Measurements from ENCODE around the gene COL4A2. TPM values are rescaled to one million over a fixed set of nuclear protein-coding genes. Genes with fewer than 3 reads are reported as not detected.

COL4A2 gene
- total and polyA plus RNA-seq, 2 donors (not counting 1 experiment from before 2014, with no cell fraction given): 0.17 TPM; not detected in 1

GRCh38 chr13:110501188-110501587, 194.1 kb downstream of the COL4A2 start:
- H3K4me3 Mint-ChIP-seq: no peak overlapping the region
- H3K27me3 Mint-ChIP-seq: peaks cover 12% of the 10 kb centered on the region
- ATAC-seq (ENCODE audit: low read depth) (no peak), DNase-seq (no peak)
- Histone ChIP-seq H3K79me2 (ENCODE audit: control insufficient read depth, insufficient read depth, low read length) (no peaks in the 10 kb centered on the region), H3K9ac (ENCODE audit: low read length) (no peak overlapping the region), H3K4me1 (ENCODE audit: control insufficient read depth in 2 of 2, insufficient read depth in 2 of 2, low read length in 2 of 2) (no peaks in the 10 kb centered on the region), H3K27me3 (replicated peaks in 1 of 4; ENCODE audit: control extremely low read depth in 1 of 4, control insufficient read depth in 3 of 4, insufficient read depth in 4 of 4, low read length in 3 of 4) (peaks cover 0 to 4% (median 0%) of the 10 kb centered on the region in 4 experiments), H3K9me3 (ENCODE audit: control extremely low read depth in 1 of 3, control insufficient read depth in 2 of 3, insufficient read depth in 1 of 3, low read length in 2 of 3) (peaks cover 1 to 10% (median 3%) of the 10 kb centered on the region in 3 donors), H3K36me3 (replicated peaks in 1 of 2; ENCODE audit: control extremely low read depth in 1 of 2, control insufficient read depth in 1 of 2, extremely low read depth in 1 of 2, insufficient read depth in 2 of 2, low read length in 1 of 2) (no peaks in the 10 kb centered on the region), H4K20me1 (ENCODE audit: control insufficient read depth, insufficient read depth, low read length, poor library complexity, severe bottlenecking) (no peaks in the 10 kb centered on the region), H2AFZ (ENCODE audit: insufficient read depth, low read depth, low read length, poor library complexity, severe bottlenecking) (no peak overlapping the region), H3K4me3 (ENCODE audit: control extremely low read depth in 1 of 5, extremely low read depth in 1 of 5, insufficient read depth in 1 of 5, low read depth in 2 of 5, low read length in 4 of 5) (no peak overlapping the region), H3K4me2 (replicated peaks; ENCODE audit: low read depth, low read length, poor library complexity, severe bottlenecking) (no peak overlapping the region), H3K27ac (ENCODE audit: low read length in 2 of 2) (no peak overlapping the region)
- no peaks in the 10 kb centered on the region for H3K4me1 Mint-ChIP-seq
- no peak for TF ChIP-seq CTCF (IDR thresholded peaks at IDR 0.05)
- no peak for TF ChIP-seq EZH2 (IDR thresholded peaks at IDR 0.05; ENCODE audit: borderline replicate concordance, insufficient read depth, low read depth, low read length, poor library complexity, severe bottlenecking)
- no peak overlapping the region for H3K27ac Mint-ChIP-seq
- WGBS (ENCODE audit: insufficient coverage): 93% methylated on average over 5 of the region's 9 CpGs
- intact Hi-C loops (cut with micrococcal nuclease): no loop called here
- H3K9me3 Mint-ChIP-seq (ENCODE audit: insufficient read depth): peaks cover 10% of the 10 kb centered on the region
- ChIA-PET CTCF (no interaction called here), POLR2A (no interaction called here)

- 85% methylated on average over 20 of the region's 20 CpGs for WGBS (ENCODE audit: insufficient coverage)
- H4K20me1 ChIP-seq (ENCODE audit: control insufficient read depth, insufficient read depth, low read length, poor library complexity, severe bottlenecking): no peaks in the 10 kb centered on the region
- H3K36me3 ChIP-seq (replicated peaks in 1 of 2; ENCODE audit: control extremely low read depth in 1 of 2, control insufficient read depth in 1 of 2, extremely low read depth in 1 of 2, insufficient read depth in 2 of 2, low read length in 1 of 2): no peaks in the 10 kb centered on the region
- ATAC-seq (ENCODE audit: low read depth) (no peak), DNase-seq (no peak)
- no peak overlapping the region for H3K27ac ChIP-seq (ENCODE audit: low read length in 2 of 2)
- H3K4me3 Mint-ChIP-seq: no peak overlapping the region
- TF ChIP-seq CTCF (IDR thresholded peaks at IDR 0.05) (no peak), EZH2 (IDR thresholded peaks at IDR 0.05; ENCODE audit: borderline replicate concordance, insufficient read depth, low read depth, low read length, poor library complexity, severe bottlenecking) (no peak)
- no peaks in the 10 kb centered on the region for H3K4me1 Mint-ChIP-seq
- H3K79me2 ChIP-seq (ENCODE audit: control insufficient read depth, insufficient read depth, low read length): no peaks in the 10 kb centered on the region
- peaks cover 0 to 4% (median 0%) of the 10 kb centered on the region in 4 experiments for H3K27me3 ChIP-seq (replicated peaks in 1 of 4; ENCODE audit: control extremely low read depth in 1 of 4, control insufficient read depth in 3 of 4, insufficient read depth in 4 of 4, low read length in 3 of 4)
- CTCF ChIA-PET: no interaction called here
- POLR2A ChIA-PET: no interaction called here
- H2AFZ ChIP-seq (ENCODE audit: insufficient read depth, low read depth, low read length, poor library complexity, severe bottlenecking): no peak overlapping the region
- no peak overlapping the region for H3K27ac Mint-ChIP-seq
- no peaks in the 10 kb centered on the region for H3K4me1 ChIP-seq (ENCODE audit: control insufficient read depth in 2 of 2, insufficient read depth in 2 of 2, low read length in 2 of 2)
- H3K27me3 Mint-ChIP-seq: peaks cover 14% of the 10 kb centered on the region
- no peak overlapping the region for H3K4me3 ChIP-seq (ENCODE audit: control extremely low read depth in 1 of 5, extremely low read depth in 1 of 5, insufficient read depth in 1 of 5, low read depth in 2 of 5, low read length in 4 of 5)
- H3K9ac ChIP-seq (ENCODE audit: low read length): no peak overlapping the region
- H3K9me3 Mint-ChIP-seq (ENCODE audit: insufficient read depth): peaks cover 10% of the 10 kb centered on the region
- no peak overlapping the region for H3K4me2 ChIP-seq (replicated peaks; ENCODE audit: low read depth, low read length, poor library complexity, severe bottlenecking)
- intact Hi-C loops (cut with micrococcal nuclease): no loop called here
- peaks cover 1 to 10% (median 3%) of the 10 kb centered on the region in 3 donors for H3K9me3 ChIP-seq (ENCODE audit: control extremely low read depth in 1 of 3, control insufficient read depth in 2 of 3, insufficient read depth in 1 of 3, low read length in 2 of 3)
Measured at GRCh38 chr13:110503037-110503901, 196.2 kb downstream of the COL4A2 start.

All from B cell (primary cell).